Measurements from ENCODE around the gene PHOSPHO2.
A peak's percentile ranks its signal among the peaks of the same experiment; 100 is the strongest.

The PHOSPHO2 gene

GRCh38 chr2:169656164-169656563 lies 38.1 kb upstream of the PHOSPHO2 start:
- Histone ChIP-seq H3K9me3 (ENCODE audit: insufficient read depth, low read length) (no peaks in the 10 kb centered on the region), H3K4me1 (ENCODE audit: low read length) (peaks cover 16% of the 10 kb centered on the region), H3K4me2 (ENCODE audit: low read length) (no peak overlapping the region), H3K27me3 (ENCODE audit: low read depth, low read length) (peaks cover 3% of the 10 kb centered on the region; the same call in 1 of the 2 replicates), H3K4me3 (ENCODE audit: low read length) (no peak overlapping the region), H4K20me1 (ENCODE audit: insufficient read depth, low read length) (no peaks in the 10 kb centered on the region), H3K36me3 (replicated peaks; ENCODE audit: low read depth, low read length) (no peaks in the 10 kb centered on the region), H3K27ac (ENCODE audit: low read length) (no peak overlapping the region), H2AFZ (ENCODE audit: low read depth, low read length) (no peak overlapping the region), H3K9ac (ENCODE audit: low read length) (no peak overlapping the region), H3K79me2 (ENCODE audit: low read length) (no peaks in the 10 kb centered on the region)
- no peak for TF ChIP-seq EZH2phosphoT487 (IDR thresholded peaks at IDR 0.05; ENCODE audit: low read depth)
- no peak for TF ChIP-seq CTCF (IDR thresholded peaks at IDR 0.05; ENCODE audit: low read depth, low read length)

GRCh38 chr2:169658877-169659276 lies 35.4 kb upstream of the PHOSPHO2 start:
- Histone ChIP-seq H3K9me3 (ENCODE audit: insufficient read depth, low read length) (no peaks in the 10 kb centered on the region), H3K79me2 (ENCODE audit: low read length) (no peaks in the 10 kb centered on the region), H3K4me3 (ENCODE audit: low read length) (no peak overlapping the region), H2AFZ (ENCODE audit: low read depth, low read length) (no peak overlapping the region), H3K27me3 (ENCODE audit: low read depth, low read length) (no peaks in the 10 kb centered on the region), H4K20me1 (ENCODE audit: insufficient read depth, low read length) (no peaks in the 10 kb centered on the region), H3K4me2 (ENCODE audit: low read length) (no peak overlapping the region), H3K36me3 (replicated peaks; ENCODE audit: low read depth, low read length) (no peaks in the 10 kb centered on the region), H3K4me1 (ENCODE audit: low read length) (peaks cover 17% of the 10 kb centered on the region), H3K9ac (ENCODE audit: low read length) (no peak overlapping the region), H3K27ac (ENCODE audit: low read length) (no peak overlapping the region)
- no peak for TF ChIP-seq CTCF (IDR thresholded peaks at IDR 0.05; ENCODE audit: low read depth, low read length)
- TF ChIP-seq EZH2phosphoT487 (IDR thresholded peaks at IDR 0.05; ENCODE audit: low read depth), result no peak

GRCh38 chr2:169659320-169659719 lies 34.9 kb upstream of the PHOSPHO2 start:
- Histone ChIP-seq H3K36me3 (replicated peaks; ENCODE audit: low read depth, low read length) (no peaks in the 10 kb centered on the region), H3K4me2 (ENCODE audit: low read length) (peak overlapping the region; percentile 3; the same call in 1 of the 2 replicates), H3K79me2 (ENCODE audit: low read length) (no peaks in the 10 kb centered on the region), H3K9ac (ENCODE audit: low read length) (no peak overlapping the region), H3K4me3 (ENCODE audit: low read length) (no peak overlapping the region), H4K20me1 (ENCODE audit: insufficient read depth, low read length) (no peaks in the 10 kb centered on the region), H3K27ac (ENCODE audit: low read length) (no peak overlapping the region), H3K4me1 (ENCODE audit: low read length) (peaks cover 17% of the 10 kb centered on the region), H3K27me3 (ENCODE audit: low read depth, low read length) (no peaks in the 10 kb centered on the region), H2AFZ (ENCODE audit: low read depth, low read length) (no peak overlapping the region), H3K9me3 (ENCODE audit: insufficient read depth, low read length) (no peaks in the 10 kb centered on the region)
- no peak for TF ChIP-seq EZH2phosphoT487 (IDR thresholded peaks at IDR 0.05; ENCODE audit: low read depth)
- TF ChIP-seq CTCF (IDR thresholded peaks at IDR 0.05; ENCODE audit: low read depth, low read length), result no peak

GRCh38 chr2:169661265-169661664 lies 33.0 kb upstream of the PHOSPHO2 start:
- no peak overlapping the region for H3K4me2 ChIP-seq (ENCODE audit: low read length)
- no peak overlapping the region for H3K9ac ChIP-seq (ENCODE audit: low read length)
- TF ChIP-seq CTCF (IDR thresholded peaks at IDR 0.05; ENCODE audit: low read depth, low read length) (no peak), EZH2phosphoT487 (IDR thresholded peaks at IDR 0.05; ENCODE audit: low read depth) (no peak)
- no peak overlapping the region for H3K27ac ChIP-seq (ENCODE audit: low read length)
- no peaks in the 10 kb centered on the region for H3K27me3 ChIP-seq (ENCODE audit: low read depth, low read length)
- H3K9me3 ChIP-seq (ENCODE audit: insufficient read depth, low read length), result no peaks in the 10 kb centered on the region
- H4K20me1 ChIP-seq (ENCODE audit: insufficient read depth, low read length), result no peaks in the 10 kb centered on the region
- no peaks in the 10 kb centered on the region for H3K79me2 ChIP-seq (ENCODE audit: low read length)
- no peak overlapping the region for H2AFZ ChIP-seq (ENCODE audit: low read depth, low read length)
- H3K36me3 ChIP-seq (replicated peaks; ENCODE audit: low read depth, low read length), result no peaks in the 10 kb centered on the region
- peaks cover 17% of the 10 kb centered on the region for H3K4me1 ChIP-seq (ENCODE audit: low read length)
- no peak overlapping the region for H3K4me3 ChIP-seq (ENCODE audit: low read length)

Measured in OCI-LY3 (cell line).